Measurements from ENCODE around the gene PIN1.

Gene PIN1

DNA sequence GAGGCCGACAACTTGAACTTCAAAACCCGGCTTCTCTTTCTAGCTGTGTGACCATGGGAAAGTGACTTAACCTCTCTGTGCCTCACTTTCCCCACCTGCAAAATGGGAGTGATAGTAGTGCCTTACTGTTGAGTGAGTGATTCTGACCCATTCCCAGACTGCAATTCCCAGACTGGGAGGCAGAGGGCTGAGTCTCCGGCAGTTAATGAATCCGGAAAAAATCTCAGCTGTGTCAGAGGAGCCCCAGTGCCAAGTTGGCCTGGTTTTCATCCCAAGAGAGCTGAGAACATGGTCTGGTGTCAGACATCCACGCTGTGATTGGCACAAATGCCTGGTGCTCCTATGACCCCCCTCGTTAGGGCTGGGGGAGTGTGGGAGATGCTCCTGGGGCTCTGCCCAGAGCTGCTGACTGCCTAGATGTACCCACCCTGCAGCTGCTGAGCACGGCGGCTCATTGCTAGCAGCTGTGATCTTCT is 50.0 kb downstream of the PIN1 start:
- peak; percentile 35 for DNase-seq (ENCODE audit: low read depth, low spot score)

- DNase-seq (ENCODE audit: low read depth, low spot score): no peak
Observed at GRCh38 chr19:9891609-9892373, 56.7 kb downstream of the PIN1 start.
